Smooth muscle cell of the brain vasculature (primary cell): ENCODE results near the gene SNRNP200.

Source experiments
- DNase-seq: peaks from one replicate; pipeline ENCODE4 v3.0.0-alpha.2; 2012; ENCODE audit warnings: low read depth, low spot score

SNRNP200 gene

GRCh38 chr2:96305091-96305978 lies at the start of gene SNRNP200:
SNRNP200 (minus strand) TSS chr2:96305546; CDS start chr2:96305437, 109 bp downstream.
- DNase-seq: no peak

- DNase-seq: no peak
Observed at GRCh38 chr2:96354492-96354891, 49.1 kb upstream of the SNRNP200 start.

- DNase-seq: peak; percentile 57
Observed at GRCh38 chr2:96353606-96354101, 48.3 kb upstream of the SNRNP200 start.

- DNase-seq: peak; percentile 54
Observed at GRCh38 chr2:96353032-96353561, 47.8 kb upstream of the SNRNP200 start.

- DNase-seq: no peak
Observed at GRCh38 chr2:96347395-96347794, 42.0 kb upstream of the SNRNP200 start.

DNA sequence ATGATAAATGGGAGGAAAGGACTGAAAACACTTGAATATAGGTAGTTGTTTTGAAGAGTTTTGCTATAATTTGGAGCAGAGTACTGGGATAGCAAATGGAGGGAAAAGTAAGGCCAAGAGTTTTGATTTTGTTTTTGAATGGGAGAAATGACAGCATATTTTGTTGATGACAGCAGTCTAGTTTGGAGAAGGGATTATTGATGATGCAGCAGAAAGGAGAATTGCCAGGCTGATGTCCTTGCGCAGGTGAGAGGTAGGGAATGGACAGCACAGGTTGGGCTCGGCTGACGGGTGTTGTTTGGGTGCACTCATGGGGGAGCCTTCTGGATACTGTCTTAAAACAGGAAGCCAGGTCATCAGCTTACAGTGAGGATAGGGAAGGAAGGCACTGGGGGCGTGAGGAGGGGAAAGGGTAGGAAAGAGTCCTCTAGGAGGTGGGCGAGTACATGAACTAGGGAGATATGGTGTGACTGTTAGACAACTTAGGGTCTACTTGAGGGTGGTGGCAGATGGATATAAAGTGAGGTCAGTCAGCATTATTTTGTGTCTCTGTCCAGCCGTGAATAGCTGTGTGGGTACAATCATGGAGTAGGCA lies 40.6 kb upstream of the SNRNP200 start:
- no peak for DNase-seq

DNA sequence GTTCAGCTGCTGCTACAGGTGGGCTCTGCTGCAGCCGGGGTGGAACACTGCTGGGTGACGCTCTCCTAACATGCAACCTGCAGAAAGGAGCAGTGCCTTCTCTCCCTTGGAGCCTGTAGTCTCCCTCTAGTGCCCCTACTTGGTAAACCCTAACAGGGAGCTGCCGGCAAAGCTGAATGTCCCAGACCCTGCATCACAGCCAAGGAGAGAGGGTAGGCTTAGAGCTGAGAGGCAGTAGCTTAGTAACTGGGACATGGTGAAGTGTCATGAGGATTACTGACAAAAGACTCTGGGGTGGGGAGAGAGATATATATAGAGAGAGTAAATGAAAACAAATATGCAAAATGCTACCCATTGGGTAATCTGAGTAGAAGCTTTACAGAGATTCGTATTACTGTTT lies 40.1 kb upstream of the SNRNP200 start:
- no peak for DNase-seq

DNA sequence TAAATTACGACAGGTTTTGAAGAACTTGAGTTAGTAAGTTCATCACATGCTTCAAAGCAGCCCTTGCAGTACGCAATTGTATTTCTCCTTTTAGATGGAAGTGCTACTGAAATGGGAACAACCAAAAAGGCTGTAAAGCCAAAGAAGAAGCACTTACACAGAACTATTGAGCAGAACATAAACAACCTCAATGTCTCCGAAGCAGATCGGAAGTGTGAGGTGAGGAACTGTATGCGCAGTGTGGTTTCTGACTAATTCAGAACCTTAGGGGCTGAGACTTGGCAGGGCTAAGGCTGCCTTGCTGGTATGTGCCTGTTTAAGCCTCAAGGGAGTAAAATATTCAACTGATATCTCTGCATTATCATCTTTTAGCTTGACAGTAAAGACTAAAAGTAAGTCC lies 38.7 kb upstream of the SNRNP200 start:
- DNase-seq: no peak

- peak; percentile 52 for DNase-seq
Observed at GRCh38 chr2:96342085-96342484, 36.7 kb upstream of the SNRNP200 start.

DNA sequence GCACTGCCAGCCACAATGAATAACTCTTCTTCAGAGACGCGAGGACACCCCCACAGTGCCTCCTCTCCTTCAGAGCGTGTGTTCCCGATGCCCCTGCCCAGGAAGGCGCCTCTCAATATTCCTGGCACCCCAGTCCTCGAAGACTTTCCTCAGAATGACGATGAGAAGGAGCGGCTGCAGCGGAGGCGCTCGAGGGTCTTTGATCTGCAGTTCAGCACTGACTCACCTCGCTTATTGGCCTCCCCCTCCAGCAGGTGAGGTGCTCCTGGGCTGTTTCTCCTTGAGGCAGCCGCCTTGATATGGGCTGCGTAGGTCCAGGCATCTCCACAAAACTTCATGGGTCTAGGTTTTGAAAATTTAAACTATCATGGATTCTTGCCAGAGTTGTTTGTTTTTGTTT lies 36.3 kb upstream of the SNRNP200 start:
- no peak for DNase-seq

- DNase-seq: no peak
Observed at GRCh38 chr2:96340493-96341414, 35.4 kb upstream of the SNRNP200 start.

DNA sequence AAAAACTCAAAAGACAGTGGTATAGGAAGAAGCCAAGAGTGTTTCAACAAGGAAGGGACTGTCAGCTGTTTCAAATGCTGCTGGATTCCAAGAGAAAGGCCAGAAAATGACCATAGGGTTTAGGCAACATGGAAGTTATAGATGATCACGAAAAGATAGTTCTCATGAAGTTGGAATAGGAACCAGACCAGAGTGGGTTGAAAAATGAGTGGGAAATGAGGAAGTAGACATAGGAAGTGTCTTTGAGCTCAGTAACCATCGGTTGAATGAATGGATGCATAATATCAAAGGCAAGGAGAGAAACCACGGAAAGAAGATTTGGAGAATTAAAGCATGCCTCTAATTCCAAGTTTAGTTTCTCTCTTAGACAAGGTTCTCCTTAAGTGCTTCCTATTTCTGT lies 31.5 kb upstream of the SNRNP200 start:
- DNase-seq: no peak

- no peak for DNase-seq
Observed at GRCh38 chr2:96336104-96336775, 30.9 kb upstream of the SNRNP200 start.

GRCh38 chr2:96333708-96334107 lies 28.4 kb upstream of the SNRNP200 start:
- DNase-seq: no peak

DNA sequence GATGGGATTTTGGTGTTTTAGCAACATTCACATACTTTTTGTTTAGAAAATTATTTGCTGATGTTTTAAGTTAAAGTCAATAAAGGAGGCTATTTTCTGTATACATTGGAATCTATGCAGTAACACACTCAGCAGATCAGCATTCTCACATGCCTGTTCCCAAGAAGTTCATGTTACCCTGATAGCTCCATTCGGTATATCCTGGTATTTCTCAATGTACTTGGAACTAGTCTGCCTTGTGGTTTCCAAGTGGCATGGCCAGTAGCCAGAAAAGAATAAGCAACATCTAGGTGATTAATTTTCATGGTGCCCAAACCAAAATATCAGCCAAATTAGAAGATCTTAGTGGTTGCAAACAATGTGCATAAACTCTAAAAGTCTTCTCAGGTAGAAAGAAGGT lies 25.1 kb upstream of the SNRNP200 start:
- DNase-seq: no peak

DNA sequence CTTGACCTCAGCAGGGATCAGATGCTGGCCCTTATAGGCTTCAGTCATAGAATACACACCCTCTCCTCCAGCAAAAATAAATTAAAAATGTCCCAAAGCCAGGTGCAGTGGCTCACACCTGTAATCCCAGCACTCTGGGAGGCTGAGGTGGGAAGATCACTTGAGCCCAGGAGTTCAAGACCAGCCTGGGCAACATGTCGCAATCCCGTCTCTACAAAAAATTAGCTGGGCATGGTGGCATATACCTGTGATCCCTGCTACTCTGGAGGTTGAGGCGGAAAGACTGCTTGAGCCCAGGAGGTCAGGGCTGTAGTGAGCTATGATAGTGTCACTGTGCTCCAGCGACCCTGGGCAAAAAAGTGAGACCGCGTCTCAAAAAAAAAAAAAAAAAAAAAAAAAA lies 24.5 kb upstream of the SNRNP200 start:
- no peak for DNase-seq

DNA sequence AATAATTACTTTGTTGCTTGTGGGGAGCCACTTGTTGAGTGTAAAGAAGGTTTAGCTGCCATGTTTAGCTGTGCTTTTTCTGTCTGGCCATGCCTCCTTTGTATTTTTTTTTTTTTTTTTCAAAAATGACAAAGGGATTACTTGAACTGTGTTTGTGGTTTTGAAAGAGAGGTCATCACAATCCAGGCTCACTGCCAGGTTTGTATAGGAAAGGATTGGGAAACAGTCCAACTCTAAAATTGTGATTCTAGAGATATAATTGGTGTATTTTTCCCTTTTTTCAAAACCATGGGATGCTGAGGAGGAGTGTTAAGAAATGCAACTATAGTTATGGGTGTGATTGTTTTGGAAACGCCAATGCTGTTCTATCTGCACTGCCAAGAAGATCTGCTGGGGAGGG lies 24.1 kb upstream of the SNRNP200 start:
- no peak for DNase-seq

GRCh38 chr2:96326990-96327820 lies 21.9 kb upstream of the SNRNP200 start:
- DNase-seq: no peak

- DNase-seq: no peak
Observed at GRCh38 chr2:96326564-96326963, 21.2 kb upstream of the SNRNP200 start.

DNA sequence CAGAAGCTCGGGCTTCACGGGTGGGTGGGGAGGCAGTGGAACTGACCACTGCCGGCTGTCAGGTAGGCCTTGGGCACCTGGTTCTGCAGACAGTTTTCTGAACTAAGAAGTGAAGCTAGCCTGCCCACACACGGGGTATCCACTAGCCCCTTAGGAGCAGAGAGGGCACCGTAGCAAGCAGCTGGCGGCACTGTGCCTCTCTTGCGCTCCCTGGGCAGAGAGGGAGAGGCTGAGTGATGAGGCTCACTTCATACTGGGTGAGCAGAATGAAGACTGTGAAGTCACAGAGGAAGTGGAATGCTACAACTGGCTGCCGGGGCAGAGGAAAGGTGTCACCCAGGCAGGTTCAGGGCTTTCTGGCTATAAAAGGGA lies 20.5 kb upstream of the SNRNP200 start:
- DNase-seq: no peak
